Suprapubic skin (tissue), 4 donors: ENCODE data around the gene COA8. TPM values are rescaled to one million over a fixed set of nuclear protein-coding genes. Genes with fewer than 3 reads are reported as not detected.
A peak's percentile ranks its signal among the peaks of the same experiment; 100 is the strongest.

ENCODE experiments used
- DNase-seq, 2 donors: peaks; one replicate each; pipeline ENCODE4 v3.0.0-alpha.2; 2019; ENCODE audit warnings: low spot score in 2 of 2
- H3K27ac ChIP-seq: fragments of 200-600 bp; sonication (generic); one replicate; pipeline ENCODE4 v1.5.1; 2019
- H3K27me3 ChIP-seq: fragments of 200-600 bp; sonication (generic); one replicate; pipeline ENCODE4 v1.5.1; 2019
- H3K36me3 ChIP-seq: fragments of 200-600 bp; sonication (generic); one replicate; pipeline ENCODE4 v1.5.1; 2019
- H3K4me1 ChIP-seq: fragments of 200-600 bp; sonication (generic); one replicate; pipeline ENCODE4 v1.5.1; 2019
- H3K4me3 ChIP-seq: fragments of 200-600 bp; sonication (generic); one replicate; pipeline ENCODE4 v1.5.1; 2019; ENCODE audit warnings: mild to moderate bottlenecking
- H3K9me3 ChIP-seq: fragments of 200-600 bp; sonication (generic); one replicate; pipeline ENCODE4 v1.5.1; 2019
- CTCF ChIP-seq, 2 donors: fragments of 200-600 bp in 1 of 2; fragments of 450-650 bp in 1 of 2; sonication (generic) in 1 of 2; IDR thresholded peaks; one replicate each; pipeline ENCODE4 v1.5.1; 2016 to 2019; ENCODE audit warnings: antibody characterized with exemption in 2 of 2, mild to moderate bottlenecking in 1 of 2, moderate library complexity in 1 of 2
- EP300 ChIP-seq: sonication (generic); formaldehyde crosslinking; IDR thresholded peaks from one replicate; pipeline ENCODE4 v1.6.1; 2017; ENCODE audit warnings: antibody characterized with exemption
- POLR2A ChIP-seq, 2 donors: fragments of 450-650 bp; IDR thresholded peaks; one replicate each; pipeline ENCODE4 v1.6.1; 2017; ENCODE audit warnings: antibody characterized with exemption in 2 of 2, mild to moderate bottlenecking in 2 of 2, moderate library complexity in 2 of 2
- POLR2AphosphoS5 ChIP-seq, 3 donors: sonication (generic); formaldehyde crosslinking; IDR thresholded peaks; one replicate each; pipeline ENCODE4 v1.6.1; 2017; ENCODE audit warnings: antibody characterized with exemption in 3 of 3
- WGBS: methylation state at CpG from one replicate; pipeline ENCODE4 v1.1.5; 2018; 5-methylcytosine and 5-hydroxymethylcytosine counted together
- total RNA-seq, 4 donors: library from RNA; depleted of rRNA; stranded (reverse); fragments of >200 nt; gene quantifications; one replicate each; pipeline ENCODE4 v1.1.0, GENCODE V29; 2016

Gene COA8
- 10 to 100 TPM; 17.1 to 30.3 (median 21.9) TPM for total RNA-seq

- TF ChIP-seq POLR2AphosphoS5 (IDR thresholded peaks at IDR 0.05), result peak; percentile 7 to 81 (median 74)
- peak in 1 of 2 donors; percentile 74 for TF ChIP-seq POLR2A (IDR thresholded peaks at IDR 0.05)
- no peak for TF ChIP-seq CTCF (IDR thresholded peaks at IDR 0.05)
- 0% methylated on average over 1 of the region's 109 CpGs for WGBS
- Histone ChIP-seq H3K4me3 (peak within 1 kb of the TSS; percentile 89), H3K9me3 (no peaks in the 10 kb centered on the region), H3K36me3 (peaks cover 18% of the 10 kb centered on the region), H3K4me1 (peaks cover 66% of the 10 kb centered on the region), H3K27ac (peak within 1 kb of the TSS; percentile 99), H3K27me3 (no peaks in the 10 kb centered on the region)
- peak in 1 of 2 donors; percentile 89 for DNase-seq
These were observed at the start of gene COA8, which contains the start of gene BAG5 for GRCh38 chr14:103562429-103563225. COA8 (plus strand) TSS chr14:103562960; CDS start chr14:103563002, 42 bp downstream. BAG5 (minus strand) TSS chr14:103562657; CDS start chr14:103561164, 1,493 bp downstream.

GRCh38 chr14:103514596-103515421, 48.0 kb upstream of the COA8 start:
- Histone ChIP-seq H3K36me3 (peaks cover 5% of the 10 kb centered on the region), H3K4me3 (no peak overlapping the region), H3K27me3 (no peaks in the 10 kb centered on the region), H3K9me3 (no peaks in the 10 kb centered on the region), H3K4me1 (peaks cover 70% of the 10 kb centered on the region), H3K27ac (no peak overlapping the region)
- WGBS, result 57% methylated on average over 12 of the region's 18 CpGs
- TF ChIP-seq EP300, result no peak
- no peak for TF ChIP-seq CTCF (IDR thresholded peaks at IDR 0.05)
- TF ChIP-seq POLR2A (IDR thresholded peaks at IDR 0.05), result no peak
- no peak for TF ChIP-seq POLR2AphosphoS5 (IDR thresholded peaks at IDR 0.05)
- DNase-seq, result peak in 1 of 2 donors; percentile 58

- WGBS, result 49% methylated on average over 10 of the region's 10 CpGs
- peaks cover 88% of the 10 kb centered on the region for H3K4me1 ChIP-seq
These were observed 46.2 kb upstream of the COA8 start for GRCh38 chr14:103516426-103517173.

GRCh38 chr14:103517174-103517566, 45.6 kb upstream of the COA8 start:
- Histone ChIP-seq H3K27ac (no peak overlapping the region), H3K4me1 (peaks cover 93% of the 10 kb centered on the region), H3K27me3 (peaks cover 5% of the 10 kb centered on the region), H3K36me3 (no peaks in the 10 kb centered on the region), H3K4me3 (no peak overlapping the region), H3K9me3 (no peaks in the 10 kb centered on the region)
- no peak for DNase-seq
- WGBS, result 87% methylated on average over 10 of the region's 10 CpGs
- TF ChIP-seq POLR2A (IDR thresholded peaks at IDR 0.05) (no peak), CTCF (IDR thresholded peaks at IDR 0.05) (no peak), POLR2AphosphoS5 (IDR thresholded peaks at IDR 0.05) (no peak), EP300 (no peak)

More at GRCh38 chr14:103516426-103517173, 46.2 kb upstream of the COA8 start:
- H3K27me3 ChIP-seq, result no peaks in the 10 kb centered on the region
- TF ChIP-seq POLR2A (IDR thresholded peaks at IDR 0.05) (no peak), EP300 (no peak), POLR2AphosphoS5 (IDR thresholded peaks at IDR 0.05) (no peak), CTCF (IDR thresholded peaks at IDR 0.05) (no peak)
- no peak for DNase-seq
- H3K9me3 ChIP-seq, result no peaks in the 10 kb centered on the region
- H3K4me3 ChIP-seq, result no peak overlapping the region
- H3K36me3 ChIP-seq, result no peaks in the 10 kb centered on the region
- peak overlapping the region; percentile 16 for H3K27ac ChIP-seq
